HL-60 (cell line): ENCODE results near the gene BABAM2.

Experiments
- CTCF ChIP-seq: IDR thresholded peaks from one replicate; pipeline ENCODE4 v1.5.1; 2011; ENCODE audit warnings: low read length, control low read depth, inconsistent platforms; ENCODE audit not compliant: insufficient read depth
- GABPA ChIP-seq: IDR thresholded peaks from 2 replicates; pipeline ENCODE4 v1.6.1; 2012; ENCODE audit warnings: low read depth
- POLR2AphosphoS5 ChIP-seq: IDR thresholded peaks from 2 replicates; pipeline ENCODE4 v1.6.1; 2012; ENCODE audit warnings: low read depth
- SPI1 ChIP-seq: IDR thresholded peaks from 2 replicates; pipeline ENCODE4 v1.6.1; 2012; ENCODE audit warnings: low read depth, mild to moderate bottlenecking, borderline replicate concordance
- TF ChIP-seq, protein P1 (sequence below): IDR thresholded peaks from 2 replicates; pipeline ENCODE4 v1.6.1; 2012; ENCODE audit warnings: low read depth; ENCODE audit not compliant: insufficient replicate concordance

DNA sequence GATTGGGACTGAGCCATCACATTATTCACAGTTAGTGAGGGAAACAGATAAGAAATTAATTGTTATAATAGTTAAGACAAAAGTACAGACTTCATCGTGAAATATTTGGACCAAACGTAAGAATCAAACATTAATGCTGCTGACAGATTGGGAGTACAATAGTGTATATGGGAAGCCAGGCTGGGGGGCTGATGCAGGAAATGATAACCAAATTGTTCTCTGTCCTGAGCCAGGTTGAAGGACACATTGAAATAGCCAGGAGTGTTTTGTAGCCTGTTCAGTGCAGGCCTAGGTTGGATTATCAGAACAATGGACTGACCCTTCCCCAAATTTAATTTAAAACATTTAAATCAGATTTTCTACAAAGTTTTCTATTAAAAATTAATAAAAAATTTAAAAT lies 203.2 kb downstream of the BABAM2 start:
- TF ChIP-seq CTCF (no peak), POLR2AphosphoS5 (no peak), GABPA (no peak), SPI1 (no peak)
- TF ChIP-seq, protein P1, sequence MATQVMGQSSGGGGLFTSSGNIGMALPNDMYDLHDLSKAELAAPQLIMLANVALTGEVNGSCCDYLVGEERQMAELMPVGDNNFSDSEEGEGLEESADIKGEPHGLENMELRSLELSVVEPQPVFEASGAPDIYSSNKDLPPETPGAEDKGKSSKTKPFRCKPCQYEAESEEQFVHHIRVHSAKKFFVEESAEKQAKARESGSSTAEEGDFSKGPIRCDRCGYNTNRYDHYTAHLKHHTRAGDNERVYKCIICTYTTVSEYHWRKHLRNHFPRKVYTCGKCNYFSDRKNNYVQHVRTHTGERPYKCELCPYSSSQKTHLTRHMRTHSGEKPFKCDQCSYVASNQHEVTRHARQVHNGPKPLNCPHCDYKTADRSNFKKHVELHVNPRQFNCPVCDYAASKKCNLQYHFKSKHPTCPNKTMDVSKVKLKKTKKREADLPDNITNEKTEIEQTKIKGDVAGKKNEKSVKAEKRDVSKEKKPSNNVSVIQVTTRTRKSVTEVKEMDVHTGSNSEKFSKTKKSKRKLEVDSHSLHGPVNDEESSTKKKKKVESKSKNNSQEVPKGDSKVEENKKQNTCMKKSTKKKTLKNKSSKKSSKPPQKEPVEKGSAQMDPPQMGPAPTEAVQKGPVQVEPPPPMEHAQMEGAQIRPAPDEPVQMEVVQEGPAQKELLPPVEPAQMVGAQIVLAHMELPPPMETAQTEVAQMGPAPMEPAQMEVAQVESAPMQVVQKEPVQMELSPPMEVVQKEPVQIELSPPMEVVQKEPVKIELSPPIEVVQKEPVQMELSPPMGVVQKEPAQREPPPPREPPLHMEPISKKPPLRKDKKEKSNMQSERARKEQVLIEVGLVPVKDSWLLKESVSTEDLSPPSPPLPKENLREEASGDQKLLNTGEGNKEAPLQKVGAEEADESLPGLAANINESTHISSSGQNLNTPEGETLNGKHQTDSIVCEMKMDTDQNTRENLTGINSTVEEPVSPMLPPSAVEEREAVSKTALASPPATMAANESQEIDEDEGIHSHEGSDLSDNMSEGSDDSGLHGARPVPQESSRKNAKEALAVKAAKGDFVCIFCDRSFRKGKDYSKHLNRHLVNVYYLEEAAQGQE: no peak
